Muscle of leg (tissue), 11 donors: ENCODE measurements around the gene PCP4L1. TPM values are rescaled to one million over a fixed set of nuclear protein-coding genes. Genes with fewer than 3 reads are reported as not detected.
"Not testable (repeated sequence)": the region's sequence is repeated elsewhere in the genome, so short reads cannot be mapped to it uniquely, and the experiment has no call there.

ENCODE experiments used
- DNase-seq: peaks from one replicate; pipeline ENCODE4 v3.0.0; 2013
- H3K27ac ChIP-seq: one replicate; pipeline ENCODE4 v1.5.1; 2013; ENCODE audit warnings: mild to moderate bottlenecking, low read length, control low read depth
- H3K27me3 ChIP-seq: one replicate; pipeline ENCODE4 v1.6.1; 2013; ENCODE audit warnings: low read length; ENCODE audit not compliant: control insufficient read depth, insufficient read depth
- H3K36me3 ChIP-seq: one replicate; pipeline ENCODE4 v1.6.1; 2013; ENCODE audit warnings: low read length; ENCODE audit not compliant: control insufficient read depth, insufficient read depth
- H3K4me1 ChIP-seq: one replicate; pipeline ENCODE4 v1.6.1; 2013; ENCODE audit warnings: low read length; ENCODE audit not compliant: control insufficient read depth, insufficient read depth
- H3K4me3 ChIP-seq: one replicate; pipeline ENCODE4 v1.5.1; 2013; ENCODE audit warnings: low read length, control low read depth
- H3K9me3 ChIP-seq: replicated peaks from 2 replicates; pipeline ENCODE4 v1.6.1; 2013; ENCODE audit warnings: low read depth, low read length; ENCODE audit not compliant: control insufficient read depth
- WGBS: methylation state at CpG from one replicate; pipeline ENCODE4 v1.1.5; 2013; ENCODE audit warnings: missing lambda C conversion rate; ENCODE audit not compliant: insufficient coverage; 5-methylcytosine and 5-hydroxymethylcytosine counted together
- polyA plus RNA-seq, 8 donors: library from polyadenylated mRNA; unstranded; fragments of 120-200 nt; gene quantifications; one replicate each; pipeline versions ENCODE4 v1.2.1 to v1.2.3, GENCODE V29; 2013; ENCODE audit warnings: inconsistent platforms in 1 of 8, low replicate concordance in 1 of 8; ENCODE audit not compliant: insufficient read length in 8 of 8, insufficient read depth in 1 of 8
- total RNA-seq: library from RNA; stranded (reverse); fragments of 120-200 nt; gene quantifications from one replicate; pipeline ENCODE4 v1.2.4, GENCODE V29; 2013

PCP4L1 gene
- total and polyA plus RNA-seq, 9 donors: 0.04 to 1.2 (median 0.33) TPM; not detected in 1

DNA sequence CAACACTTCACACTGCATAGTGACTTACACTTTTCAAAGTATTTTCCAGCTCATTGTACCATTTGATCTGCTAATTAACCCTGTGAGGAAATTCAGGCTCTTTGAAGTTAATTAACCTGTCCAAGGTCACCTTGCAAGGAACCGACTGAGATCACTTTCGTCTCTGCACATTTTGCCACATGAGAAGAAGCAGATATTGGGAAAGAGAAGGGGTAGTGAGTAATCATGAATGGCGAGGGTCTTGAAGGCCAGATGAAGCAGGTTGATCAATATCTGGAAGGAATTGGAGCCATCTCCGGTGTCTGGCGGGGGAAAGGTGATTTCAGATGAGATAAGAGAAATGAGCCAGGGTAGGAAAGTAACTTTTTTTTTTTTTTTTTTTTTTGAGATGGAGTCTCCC, 38.5 kb upstream of the PCP4L1 start:
- no peak overlapping the region for H3K27ac ChIP-seq
- no peak overlapping the region for H3K4me3 ChIP-seq
- peaks cover under 1% of the 10 kb centered on the region for H3K36me3 ChIP-seq
- no peaks in the 10 kb centered on the region for H3K27me3 ChIP-seq
- 73% methylated on average over 3 of the region's 5 CpGs for WGBS
- H3K4me1 ChIP-seq: peaks cover 4% of the 10 kb centered on the region
- no peaks in the 10 kb centered on the region for H3K9me3 ChIP-seq
- DNase-seq: no peak

DNA sequence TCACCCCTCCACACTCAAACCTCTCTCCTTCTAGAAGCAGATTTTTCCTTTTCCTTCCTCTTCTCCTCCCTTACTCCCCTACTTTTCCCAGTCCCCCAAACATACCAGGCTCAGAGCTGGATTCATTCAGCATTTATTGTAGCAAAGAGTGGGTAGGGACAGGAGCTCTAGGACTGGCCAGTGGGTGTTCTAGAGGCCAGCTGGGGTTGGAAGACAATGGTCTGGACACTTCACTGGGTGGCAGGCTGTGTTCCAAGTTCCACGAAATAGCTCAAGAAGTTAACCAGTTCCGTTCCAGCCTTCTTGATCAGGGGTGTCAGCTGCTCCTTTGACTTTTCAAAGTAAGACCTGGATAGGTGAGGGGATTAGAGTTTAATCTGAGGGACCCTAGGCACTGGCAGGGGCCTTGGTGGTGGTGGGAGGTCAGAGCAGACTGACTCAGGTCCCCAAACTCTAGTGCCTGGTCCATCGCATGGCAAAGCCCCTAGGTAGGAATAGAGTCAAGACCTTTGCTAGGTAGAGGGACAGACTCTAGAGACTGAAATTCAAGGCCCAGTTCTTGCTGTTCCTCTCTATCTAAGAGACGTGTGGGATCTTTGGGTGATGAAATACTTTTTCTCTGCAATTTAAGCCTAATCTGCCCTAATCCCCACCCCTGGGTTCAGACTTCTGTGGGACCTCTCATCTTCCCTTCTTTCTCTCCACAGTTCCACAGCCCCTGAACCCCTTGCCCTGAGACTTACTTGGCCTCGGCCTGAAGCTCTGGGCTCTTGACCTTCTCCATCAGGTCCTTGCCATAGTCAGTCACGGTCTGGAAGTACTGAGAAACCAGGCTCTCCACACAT, 36.1 kb upstream of the PCP4L1 start:
- H3K36me3 ChIP-seq: no peaks in the 10 kb centered on the region
- DNase-seq: no peak
- no peak overlapping the region for H3K27ac ChIP-seq
- 80% methylated on average over 2 of the region's 6 CpGs for WGBS
- H3K4me3 ChIP-seq: no peak overlapping the region
- H3K27me3 ChIP-seq: no peaks in the 10 kb centered on the region
- no peaks in the 10 kb centered on the region for H3K9me3 ChIP-seq
- peaks cover 21% of the 10 kb centered on the region for H3K4me1 ChIP-seq

DNA sequence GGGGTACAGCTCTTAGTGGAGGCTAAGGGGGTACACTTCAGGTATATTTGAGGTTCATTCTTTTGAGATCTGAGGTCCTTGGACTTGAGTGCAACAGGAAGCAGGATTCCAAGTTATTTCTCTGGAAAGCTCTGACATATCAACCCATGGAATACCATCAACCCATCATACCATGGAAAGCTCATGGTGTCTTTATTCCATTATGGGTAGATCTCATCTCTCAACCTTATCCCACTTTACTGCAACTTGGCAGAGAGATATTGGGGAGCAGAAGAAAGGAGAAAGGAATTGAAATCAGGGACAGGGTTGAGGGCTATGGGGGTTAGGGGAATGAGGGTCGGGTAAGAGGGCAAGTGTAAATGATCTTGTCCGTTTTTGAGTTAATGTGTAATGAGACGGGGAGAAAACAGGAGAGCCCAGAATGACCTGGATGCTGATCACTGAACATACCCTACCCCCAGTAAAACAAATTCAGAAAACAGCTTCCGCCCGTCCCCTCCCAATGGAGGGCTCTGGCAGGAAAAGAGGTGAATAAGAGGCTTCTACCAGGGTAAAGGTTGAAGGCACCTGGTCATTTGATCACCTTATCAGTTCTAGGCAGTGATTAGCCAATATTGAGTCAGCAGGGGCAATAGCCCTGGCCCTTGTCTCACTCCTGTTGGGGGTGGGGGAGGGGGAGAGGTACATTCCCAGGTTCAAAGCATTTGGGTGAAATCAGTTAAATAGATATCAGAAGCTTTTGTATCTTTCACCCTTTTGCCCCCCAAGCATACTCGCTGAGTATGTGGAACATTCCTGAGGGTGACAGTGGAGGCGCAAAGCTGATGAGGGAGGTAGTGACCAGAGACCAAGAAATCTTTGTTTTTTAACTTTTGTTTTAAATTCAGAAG, 34.5 kb upstream of the PCP4L1 start:
- Histone ChIP-seq H3K36me3 (peaks cover 10% of the 10 kb centered on the region), H3K27ac (no peak overlapping the region), H3K4me1 (peaks cover 27% of the 10 kb centered on the region), H3K4me3 (no peak overlapping the region), H3K9me3 (no peaks in the 10 kb centered on the region), H3K27me3 (no peaks in the 10 kb centered on the region)
- 90% methylated on average over 2 of the region's 7 CpGs for WGBS
- DNase-seq: no peak

DNA sequence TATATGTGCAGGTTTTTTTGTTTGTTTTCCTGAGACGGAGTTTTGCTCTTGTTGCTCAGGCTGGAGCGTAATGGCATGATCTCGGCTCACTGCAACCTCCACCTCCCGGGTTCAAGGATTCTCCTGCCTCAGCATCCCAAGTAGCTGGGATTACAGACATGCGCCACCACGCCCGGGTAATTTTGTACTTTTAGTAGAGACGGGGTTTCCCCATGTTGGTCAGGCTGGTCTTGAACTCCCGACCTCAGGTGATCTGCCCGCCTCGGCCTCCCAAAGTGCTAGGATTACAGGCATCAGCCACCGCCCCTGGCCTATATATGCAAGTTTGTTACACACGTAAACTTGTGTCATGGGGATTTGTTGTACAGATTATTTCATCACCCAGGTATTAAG, 33.9 kb upstream of the PCP4L1 start:
- H3K27ac ChIP-seq, H3K9me3 ChIP-seq, H3K4me3 ChIP-seq, H3K27me3 ChIP-seq, DNase-seq: not testable (repeated sequence)
- WGBS: no CpG with 5 or more reads among the region's 13 CpGs
- Histone ChIP-seq H3K36me3 (peaks cover 17% of the 10 kb centered on the region), H3K4me1 (peaks cover 27% of the 10 kb centered on the region)

DNA sequence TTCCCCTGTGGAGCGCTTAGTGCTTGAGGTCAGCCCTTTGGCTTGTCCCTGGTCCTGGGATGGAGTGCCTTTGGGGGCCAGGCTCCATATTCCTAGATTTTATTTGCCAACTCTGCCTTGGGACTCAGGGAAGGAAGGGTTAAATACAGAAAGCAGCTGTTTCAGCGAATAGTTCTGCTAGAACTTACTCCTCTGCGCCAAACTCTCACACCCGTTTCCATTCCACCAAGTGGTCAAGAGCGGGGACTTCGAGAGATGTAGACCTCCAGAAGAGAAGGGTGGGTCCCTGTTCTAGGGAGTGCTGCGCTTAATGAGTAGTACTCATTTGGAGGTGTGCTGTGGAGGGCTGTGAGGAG, 33.4 kb upstream of the PCP4L1 start:
- Histone ChIP-seq H3K36me3 (peaks cover 21% of the 10 kb centered on the region), H3K27me3 (no peaks in the 10 kb centered on the region), H3K27ac (peak overlapping the region; percentile 78), H3K9me3 (no peaks in the 10 kb centered on the region), H3K4me3 (no peak overlapping the region), H3K4me1 (peaks cover 27% of the 10 kb centered on the region)
- DNase-seq: no peak
- 58% methylated on average over 3 of the region's 7 CpGs for WGBS

DNA sequence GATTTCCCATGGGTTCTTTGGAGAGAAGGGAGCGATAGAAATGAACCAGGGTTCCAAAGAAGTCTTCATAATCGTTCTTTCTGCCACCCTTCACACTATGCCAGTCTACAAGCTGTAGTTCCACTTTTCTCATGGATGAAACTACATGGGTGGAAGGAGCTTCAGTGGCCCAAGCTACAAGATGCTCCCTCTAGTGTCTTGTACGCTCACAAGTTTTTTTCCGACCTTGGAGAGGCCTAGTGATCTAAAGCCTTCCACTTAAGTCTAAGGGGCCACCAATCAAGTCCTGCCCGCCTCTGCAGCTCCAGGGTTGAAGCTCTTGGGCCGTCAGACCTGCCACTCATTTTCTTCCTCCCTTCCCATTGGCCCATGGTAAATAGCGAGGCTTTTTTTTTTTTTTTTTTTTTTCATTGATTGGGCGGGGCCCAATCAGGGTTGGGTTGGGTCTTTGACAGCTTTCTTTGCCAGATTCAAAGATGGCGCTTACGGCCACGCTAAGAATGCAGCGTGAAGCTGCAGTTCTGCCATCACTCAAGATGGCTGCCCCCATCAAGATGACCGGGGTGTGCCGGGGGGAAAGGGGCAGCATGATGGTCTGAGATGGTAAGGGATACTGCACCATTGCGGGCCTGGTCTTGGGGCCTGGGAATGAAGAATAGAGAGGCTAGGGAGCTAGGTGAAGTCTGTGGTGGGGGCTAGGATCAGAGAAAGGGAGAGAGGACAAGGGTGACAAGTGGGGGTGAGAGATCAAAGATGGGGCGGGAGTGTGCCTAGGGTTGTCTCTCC, 32.8 kb upstream of the PCP4L1 start, which contains the start of gene TOMM40L:
Gene TOMM40L (plus strand): TSS at position 527 of the 786 bp plus-strand sequence. CDS start 430 bp downstream, outside the sequence.
- WGBS: 2% methylated on average over 10 of the region's 16 CpGs
- H3K4me3 ChIP-seq: peak within 1 kb of the TSS; percentile 82

DNA sequence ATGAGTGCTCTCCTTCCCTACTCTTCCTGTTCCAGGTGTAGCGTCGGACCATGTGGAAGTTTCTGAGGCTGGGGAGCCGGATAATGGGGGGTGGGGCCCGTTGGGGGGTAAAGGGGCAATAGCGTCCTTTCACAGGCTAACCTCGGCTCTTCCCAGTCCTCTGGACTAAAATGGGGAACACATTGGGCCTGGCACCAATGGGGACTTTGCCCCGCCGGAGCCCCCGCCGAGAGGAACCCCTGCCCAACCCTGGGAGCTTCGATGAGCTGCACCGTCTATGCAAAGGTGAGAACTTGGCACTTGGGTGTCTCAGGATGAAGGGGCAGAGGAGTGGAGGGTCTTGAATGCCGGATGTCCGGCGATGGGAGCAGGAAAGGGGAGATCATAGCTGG, 32.2 kb upstream of the PCP4L1 start:
- 27% methylated on average over 9 of the region's 15 CpGs for WGBS
- Histone ChIP-seq H3K9me3 (no peaks in the 10 kb centered on the region), H3K27ac (peak overlapping the region; percentile 29), H3K36me3 (peaks cover 22% of the 10 kb centered on the region), H3K27me3 (no peaks in the 10 kb centered on the region), H3K4me3 (peak overlapping the region; percentile 82), H3K4me1 (peaks cover 27% of the 10 kb centered on the region)
- DNase-seq: no peak

More for the DNA sequence above, 32.8 kb upstream of the PCP4L1 start, which contains the start of gene TOMM40L:
- DNase-seq: peak; percentile 99
- Histone ChIP-seq H3K27me3 (no peaks in the 10 kb centered on the region), H3K4me1 (peaks cover 27% of the 10 kb centered on the region), H3K36me3 (peaks cover 22% of the 10 kb centered on the region), H3K27ac (peak within 1 kb of the TSS; percentile 78), H3K9me3 (no peaks in the 10 kb centered on the region)

DNA sequence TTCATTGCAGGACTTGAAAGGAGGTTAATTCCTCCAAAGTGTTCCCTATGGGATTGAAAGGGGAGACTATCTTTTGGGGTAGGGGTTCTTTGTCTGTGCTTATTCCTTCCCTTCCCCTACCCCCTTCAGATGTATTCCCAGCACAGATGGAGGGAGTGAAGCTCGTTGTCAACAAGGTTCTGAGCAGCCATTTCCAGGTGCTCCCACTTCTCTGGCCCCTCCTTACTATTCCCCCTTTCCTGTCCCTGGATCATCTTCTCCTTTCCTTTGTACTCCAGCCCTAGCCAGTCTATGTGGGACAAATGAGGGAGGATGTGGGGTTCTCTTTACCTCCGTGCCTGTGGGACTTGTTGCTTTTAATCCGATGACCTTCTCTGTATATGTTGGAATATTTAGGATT, 31.8 kb upstream of the PCP4L1 start:
- Histone ChIP-seq H3K36me3 (peaks cover 22% of the 10 kb centered on the region), H3K9me3 (no peaks in the 10 kb centered on the region), H3K4me1 (peaks cover 27% of the 10 kb centered on the region), H3K27me3 (no peaks in the 10 kb centered on the region), H3K27ac (no peak overlapping the region), H3K4me3 (peak overlapping the region; percentile 82)
- WGBS: 70% methylated on average over 2 of the region's 3 CpGs
- DNase-seq: no peak

DNA sequence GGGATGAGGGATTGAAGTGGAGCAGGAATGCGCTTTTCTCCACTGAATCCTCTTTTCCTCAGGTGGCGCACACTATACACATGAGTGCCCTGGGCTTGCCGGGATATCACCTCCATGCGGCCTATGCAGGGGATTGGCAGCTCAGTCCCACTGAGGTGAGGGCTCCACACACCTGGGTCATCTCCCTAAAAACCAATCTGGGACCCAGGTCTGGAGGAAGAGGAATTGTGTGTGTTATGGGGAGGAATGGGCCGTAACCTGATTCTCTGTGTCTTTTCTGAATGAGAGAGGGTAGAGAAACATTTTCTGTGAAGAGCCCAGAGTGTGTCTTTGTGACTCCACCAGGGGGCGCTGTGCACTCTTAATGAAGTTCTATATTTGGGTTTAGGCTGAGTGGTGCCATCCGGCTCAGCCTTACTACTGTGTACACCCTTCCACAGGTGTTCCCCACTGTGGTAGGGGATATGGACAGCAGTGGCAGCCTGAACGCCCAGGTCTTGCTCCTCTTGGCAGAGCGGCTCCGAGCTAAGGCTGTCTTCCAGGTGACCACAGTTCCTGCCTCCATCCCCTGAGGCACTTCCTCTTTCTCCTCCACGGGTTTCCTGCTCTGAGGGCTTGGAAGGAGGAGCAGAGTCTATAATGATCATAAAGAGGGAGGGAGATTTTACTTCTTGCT, 31.2 kb upstream of the PCP4L1 start:
- 58% methylated on average over 4 of the region's 11 CpGs for WGBS
- no peak overlapping the region for H3K4me3 ChIP-seq
- peak overlapping the region; percentile 47 for H3K27ac ChIP-seq
- H3K9me3 ChIP-seq: no peaks in the 10 kb centered on the region
- DNase-seq: peak; percentile 80
- H3K4me1 ChIP-seq: peaks cover 27% of the 10 kb centered on the region
- H3K36me3 ChIP-seq: peaks cover 22% of the 10 kb centered on the region
- H3K27me3 ChIP-seq: no peaks in the 10 kb centered on the region
